Measurements from ENCODE around the gene GRID2.

The GRID2 gene

DNA sequence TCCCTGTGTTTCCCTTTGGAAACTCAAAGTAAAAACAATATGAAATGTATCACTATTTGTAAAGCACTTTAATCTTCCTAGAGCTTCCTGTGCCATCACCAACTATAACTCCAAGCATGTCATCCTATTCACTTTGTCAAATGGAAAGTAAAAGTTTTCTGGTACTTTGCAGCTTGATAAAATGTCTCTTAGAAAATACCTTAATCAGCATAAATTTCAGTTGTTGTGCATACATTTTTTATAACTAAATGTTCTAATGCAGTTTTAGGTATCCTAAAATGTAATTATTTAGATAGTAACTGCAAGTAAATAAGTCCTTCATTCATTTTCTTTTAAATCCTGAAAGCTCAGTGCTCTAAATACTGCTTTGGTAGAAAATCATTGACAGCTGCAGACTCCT, 558.7 kb downstream of the GRID2 start:
- no peak overlapping the region for H3K27ac ChIP-seq
- DNase-seq (ENCODE audit: low read depth, low spot score) = no peak

DNA sequence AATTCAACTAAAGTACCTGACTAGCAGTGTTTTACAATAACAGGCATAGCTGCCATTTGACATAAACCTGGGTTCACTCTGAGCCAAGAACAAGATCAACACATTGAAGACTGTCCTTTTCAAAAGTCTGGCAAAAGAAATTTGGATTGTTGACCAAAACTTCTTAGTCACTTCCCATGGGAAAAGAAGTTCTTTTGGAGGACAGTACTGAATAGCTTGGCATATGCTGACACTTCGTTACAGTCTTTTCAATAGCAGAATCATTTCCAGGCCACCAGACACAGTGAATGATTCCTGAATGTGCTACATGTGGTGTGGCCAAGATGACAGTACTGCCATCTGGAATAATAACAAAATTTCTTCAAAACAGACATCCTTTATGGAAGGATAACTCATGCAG, 560.3 kb downstream of the GRID2 start:
- H3K27ac ChIP-seq = no peak overlapping the region
- DNase-seq (ENCODE audit: low read depth, low spot score) = no peak

DNA sequence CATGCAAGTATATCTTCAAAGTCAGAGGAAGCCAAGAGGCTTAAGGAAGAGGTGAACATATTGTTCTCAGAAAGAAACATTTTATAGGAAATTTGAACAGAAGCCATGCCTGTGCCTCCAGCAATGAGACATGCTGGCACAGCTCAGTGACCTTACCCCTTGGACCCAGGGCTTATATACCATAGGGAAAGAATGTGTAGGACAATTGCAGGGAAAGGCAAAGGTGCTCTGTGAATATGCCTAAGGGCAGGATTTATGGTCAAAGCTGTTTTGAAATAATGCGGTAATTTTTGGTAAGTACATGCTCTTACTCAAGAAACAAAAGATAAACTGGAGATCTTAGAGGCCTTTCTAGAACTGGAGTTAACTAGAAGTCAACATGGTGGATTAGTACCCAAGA, 568.8 kb downstream of the GRID2 start:
- DNase-seq (ENCODE audit: low read depth, low spot score) = no peak
- H3K27ac ChIP-seq = no peak overlapping the region

DNA sequence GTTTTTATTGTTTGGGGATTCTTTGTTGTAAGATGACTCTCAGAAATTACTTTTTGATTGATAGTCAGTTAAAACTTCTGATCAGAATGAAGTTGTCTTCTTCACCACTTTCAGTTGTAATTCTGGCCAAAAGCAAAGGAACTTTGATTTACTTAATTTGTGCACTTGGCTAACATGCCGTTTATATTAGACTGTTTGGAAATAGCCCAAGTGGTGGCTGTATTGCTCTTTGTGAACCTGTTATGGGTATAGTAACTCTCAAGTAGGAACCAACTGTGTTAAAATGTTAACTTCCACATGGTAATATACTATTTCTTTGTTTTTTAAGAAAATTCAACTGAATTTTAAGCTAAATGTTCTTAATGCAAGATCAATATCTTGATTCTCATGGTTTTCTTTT, 581.9 kb downstream of the GRID2 start:
- no peak overlapping the region for H3K27ac ChIP-seq
- no peak for DNase-seq (ENCODE audit: low read depth, low spot score)

GRCh38 chr4:92952426-92952825, 648.7 kb downstream of the GRID2 start:
- no peak for DNase-seq (ENCODE audit: low read depth, low spot score)

GRCh38 chr4:92952897-92953296, 649.1 kb downstream of the GRID2 start:
- H3K27ac ChIP-seq = no peak overlapping the region
- DNase-seq (ENCODE audit: low read depth, low spot score) = no peak

More at GRCh38 chr4:92952426-92952825, 648.7 kb downstream of the GRID2 start:
- H3K27ac ChIP-seq = no peak overlapping the region

DNA sequence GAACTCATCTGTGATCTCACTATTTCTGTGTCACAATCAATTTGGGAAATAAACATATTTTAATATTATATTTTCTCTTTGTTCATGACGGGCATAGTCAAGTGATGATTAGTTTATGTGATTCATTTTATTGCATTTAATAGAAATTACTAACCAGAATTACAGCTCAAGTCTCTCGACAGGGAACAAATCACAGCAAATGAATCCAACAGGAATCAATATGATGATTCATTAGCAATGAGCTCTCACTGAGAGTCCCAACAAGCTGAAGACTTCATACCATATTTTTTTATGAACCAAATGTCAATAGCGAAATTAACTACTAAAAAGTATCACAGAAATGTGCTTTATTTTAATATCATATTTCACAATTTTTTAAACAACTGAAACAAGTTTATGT, 649.7 kb downstream of the GRID2 start:
- no peak overlapping the region for H3K27ac ChIP-seq
- no peak for DNase-seq (ENCODE audit: low read depth, low spot score)

DNA sequence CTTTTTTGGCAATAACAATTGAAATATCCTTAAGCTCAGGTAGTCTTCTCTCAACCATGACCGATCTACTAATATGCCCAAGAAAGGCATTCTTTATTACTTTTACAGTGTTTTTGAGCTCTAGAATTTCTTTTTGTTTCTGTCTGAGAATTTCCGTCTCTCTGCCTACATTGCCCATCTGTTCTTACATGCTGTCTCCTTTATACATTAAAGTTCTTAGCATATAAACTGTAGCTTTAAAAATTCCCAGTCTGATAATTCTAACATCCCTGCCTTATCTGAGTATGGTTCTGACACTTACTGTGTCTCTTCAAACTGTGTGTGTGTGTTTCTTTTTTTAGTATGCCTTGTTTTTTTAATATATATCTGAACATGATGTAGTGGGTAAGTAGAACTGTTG, 658.1 kb downstream of the GRID2 start:
- DNase-seq (ENCODE audit: low read depth, low spot score) = no peak

GRCh38 chr4:92962831-92963230, 659.1 kb downstream of the GRID2 start:
- no peak for DNase-seq (ENCODE audit: low read depth, low spot score)
- H3K27ac ChIP-seq = no peak overlapping the region

More for the DNA sequence above, 658.1 kb downstream of the GRID2 start:
- no peak overlapping the region for H3K27ac ChIP-seq

DNA sequence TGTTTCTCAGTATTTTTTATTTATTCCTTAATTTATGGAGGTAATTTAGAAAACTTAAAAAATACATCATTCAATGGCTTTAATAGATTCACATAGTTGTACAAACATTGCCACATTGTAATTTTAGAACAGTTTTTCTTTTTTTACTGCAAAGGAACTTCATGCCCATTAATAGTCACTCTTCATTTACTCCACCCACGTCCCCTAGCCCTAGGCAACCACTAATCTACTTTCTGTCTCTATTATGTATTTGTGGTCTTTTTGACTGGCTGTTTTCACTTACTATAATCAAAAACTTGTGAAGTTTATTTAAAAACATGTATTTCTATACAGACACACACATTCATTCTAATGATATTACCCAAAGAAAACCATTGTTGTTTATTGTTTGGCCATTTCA, 664.8 kb downstream of the GRID2 start:
- no peak for DNase-seq (ENCODE audit: low read depth, low spot score)

DNA sequence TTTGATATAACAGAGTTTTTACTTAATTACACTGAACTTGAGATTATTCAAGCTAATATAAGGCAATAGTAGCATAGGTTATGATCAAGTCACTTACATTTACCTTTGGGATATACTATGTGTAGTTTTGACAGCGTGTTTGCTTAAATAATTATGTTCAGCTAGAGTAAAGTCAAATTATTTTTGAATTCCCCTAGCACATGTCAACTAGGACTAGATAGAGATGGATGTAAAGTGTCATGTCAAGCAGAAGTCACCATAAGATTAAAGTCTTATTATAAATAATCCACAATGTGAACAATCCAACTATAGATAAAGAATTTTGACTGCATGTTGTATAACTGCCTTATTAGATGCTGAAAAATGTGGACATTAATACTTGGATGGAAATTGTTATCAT, 665.2 kb downstream of the GRID2 start:
- no peak overlapping the region for H3K27ac ChIP-seq
- DNase-seq (ENCODE audit: low read depth, low spot score) = no peak

More for the DNA sequence above, 664.8 kb downstream of the GRID2 start:
- H3K27ac ChIP-seq = no peak overlapping the region

DNA sequence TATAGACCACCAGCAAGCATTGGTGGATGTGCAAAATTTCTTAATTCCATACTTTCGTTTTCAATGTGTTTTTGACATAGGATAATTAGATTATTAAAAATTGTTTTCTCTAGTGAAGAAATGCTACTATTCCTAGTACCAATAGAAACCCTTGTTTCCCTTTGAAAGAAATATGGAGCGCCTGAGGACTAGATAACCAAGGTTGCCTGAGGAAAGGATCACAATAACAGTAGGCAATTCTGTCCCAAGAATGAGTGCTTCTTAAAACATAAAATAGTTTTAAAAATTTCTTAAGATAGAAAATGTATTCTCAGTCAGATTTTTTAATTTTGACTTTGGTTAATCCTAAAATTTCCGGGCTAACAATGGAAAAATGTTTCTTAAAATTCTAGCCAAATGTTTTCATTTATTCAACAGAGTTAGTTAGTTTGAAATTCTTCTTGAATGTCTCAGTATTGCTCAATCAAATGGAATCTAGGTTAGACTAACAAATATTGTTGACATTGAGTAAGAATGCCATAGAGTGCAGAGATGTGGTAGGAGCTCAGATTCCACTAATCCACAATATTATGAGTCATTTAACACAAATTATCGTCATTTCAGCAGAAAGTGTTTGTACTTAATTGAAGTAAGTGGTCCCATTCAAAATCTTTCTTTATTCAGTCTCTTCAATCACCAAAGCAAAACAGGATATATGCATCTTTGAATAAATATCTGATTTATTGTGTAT, 666.0 kb downstream of the GRID2 start:
- peak; percentile 68 for DNase-seq (ENCODE audit: low read depth, low spot score)
- H3K27ac ChIP-seq = peak overlapping the region; percentile 11

GRCh38 chr4:92970996-92971395, 667.2 kb downstream of the GRID2 start:
- DNase-seq (ENCODE audit: low read depth, low spot score) = no peak
- H3K27ac ChIP-seq = no peak overlapping the region

GRCh38 chr4:92988301-92988700, 684.5 kb downstream of the GRID2 start:
- no peak overlapping the region for H3K27ac ChIP-seq
- DNase-seq (ENCODE audit: low read depth, low spot score) = no peak

GRCh38 chr4:92992758-92993157, 689.0 kb downstream of the GRID2 start:
- no peak overlapping the region for H3K27ac ChIP-seq
- DNase-seq (ENCODE audit: low read depth, low spot score) = no peak

DNA sequence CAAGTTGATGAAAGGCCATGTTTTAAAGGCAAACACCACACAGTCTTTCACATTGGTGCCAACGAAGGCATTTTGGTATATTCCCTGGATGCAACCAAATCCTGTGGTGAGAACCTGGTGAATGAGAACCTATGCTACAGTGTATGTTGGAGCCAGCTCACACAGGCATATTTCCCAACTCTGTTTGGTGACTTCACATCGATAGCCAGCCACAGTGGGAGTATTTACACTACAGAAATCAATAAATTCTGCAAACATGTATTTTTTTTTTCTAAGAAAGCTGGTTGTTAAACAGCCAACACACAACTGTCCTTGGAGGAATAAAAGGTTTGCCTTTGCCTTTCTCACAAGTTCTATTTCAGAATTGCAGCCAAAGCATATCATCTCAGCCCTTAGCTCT, 691.0 kb downstream of the GRID2 start:
- H3K27ac ChIP-seq = no peak overlapping the region
- no peak for DNase-seq (ENCODE audit: low read depth, low spot score)

DNA sequence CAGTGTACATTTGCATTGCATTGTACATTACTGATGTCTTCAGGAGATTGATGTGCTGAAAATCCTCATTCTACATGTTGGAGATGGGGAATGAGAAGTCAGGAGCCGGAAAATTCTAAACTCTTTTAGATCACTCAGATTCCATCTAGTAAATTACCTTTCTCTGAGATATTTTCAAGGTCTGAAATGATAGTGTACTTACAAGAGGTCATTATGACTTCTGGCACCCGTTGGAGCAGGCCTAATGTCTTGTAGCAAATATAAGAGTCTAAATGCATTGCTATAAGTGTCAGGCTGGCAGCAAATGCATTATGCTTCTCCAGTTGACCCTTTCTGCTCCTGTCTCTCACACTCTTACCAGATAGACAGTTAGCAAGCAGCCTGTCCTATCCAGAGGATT, 692.8 kb downstream of the GRID2 start:
- H3K27ac ChIP-seq = no peak overlapping the region
- DNase-seq (ENCODE audit: low read depth, low spot score) = no peak

DNA sequence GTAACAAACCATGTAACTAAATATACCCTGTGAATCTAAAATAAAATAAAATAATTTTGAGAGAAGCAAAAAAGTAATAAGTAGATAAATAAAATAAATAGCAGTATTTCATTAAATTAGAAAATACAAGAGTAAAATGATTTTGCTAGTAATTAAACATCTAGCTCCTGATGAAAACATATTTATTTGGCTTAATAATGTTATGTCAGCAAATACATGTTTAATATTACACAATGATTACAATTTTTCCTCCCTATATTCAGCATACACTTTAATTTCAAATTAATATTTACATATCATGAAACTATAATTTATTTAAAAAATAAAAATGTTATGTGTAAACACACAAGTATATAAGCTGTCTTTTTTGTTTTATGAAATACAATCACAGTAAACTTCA, 697.1 kb downstream of the GRID2 start:
- H3K27ac ChIP-seq = no peak overlapping the region

DNA sequence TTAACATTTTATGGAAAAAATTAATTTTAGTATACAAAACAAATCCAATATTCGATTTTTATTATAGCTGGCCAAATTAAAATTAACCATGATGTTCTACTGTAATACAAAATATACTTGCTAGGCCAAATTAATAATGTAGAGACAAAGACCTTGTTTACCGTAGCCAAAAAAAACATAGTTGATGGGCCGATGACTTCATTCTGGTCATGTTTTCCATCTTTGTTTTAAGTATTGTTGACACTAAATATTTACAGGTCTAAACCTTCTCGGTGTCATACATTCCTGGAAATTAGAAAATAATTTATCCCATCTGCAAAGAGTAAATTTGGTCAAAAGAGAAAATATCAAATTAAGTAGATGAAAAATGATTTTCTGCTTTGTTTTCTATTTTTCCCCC, 698.5 kb downstream of the GRID2 start:
- no peak overlapping the region for H3K27ac ChIP-seq
- DNase-seq (ENCODE audit: low read depth, low spot score) = no peak

More for the DNA sequence above, 697.1 kb downstream of the GRID2 start:
- no peak for DNase-seq (ENCODE audit: low read depth, low spot score)

- no peak overlapping the region for H3K27ac ChIP-seq
- no peak for DNase-seq (ENCODE audit: low read depth, low spot score)
Measured at GRCh38 chr4:93016350-93016749, 712.6 kb downstream of the GRID2 start.

DNA sequence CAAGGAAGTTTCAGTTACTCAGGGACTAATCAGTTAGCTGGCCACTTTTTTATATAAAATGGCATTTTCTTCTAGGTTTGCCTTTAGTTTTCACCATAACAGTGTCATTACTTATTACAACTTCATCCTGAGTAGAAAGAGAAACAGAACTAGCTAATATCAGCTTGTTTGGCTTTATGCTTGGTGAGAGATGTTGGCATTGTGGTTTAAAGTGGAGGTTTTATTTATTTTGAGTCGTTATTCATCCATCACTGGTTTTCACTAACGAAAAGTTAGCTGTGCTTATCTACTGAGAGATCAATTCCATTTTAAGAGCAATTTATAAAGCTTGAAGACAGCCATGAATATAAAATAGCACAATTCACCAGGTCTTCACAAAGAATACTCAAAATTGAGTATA, 714.5 kb downstream of the GRID2 start:
- no peak for DNase-seq (ENCODE audit: low read depth, low spot score)
- H3K27ac ChIP-seq = no peak overlapping the region

DNA sequence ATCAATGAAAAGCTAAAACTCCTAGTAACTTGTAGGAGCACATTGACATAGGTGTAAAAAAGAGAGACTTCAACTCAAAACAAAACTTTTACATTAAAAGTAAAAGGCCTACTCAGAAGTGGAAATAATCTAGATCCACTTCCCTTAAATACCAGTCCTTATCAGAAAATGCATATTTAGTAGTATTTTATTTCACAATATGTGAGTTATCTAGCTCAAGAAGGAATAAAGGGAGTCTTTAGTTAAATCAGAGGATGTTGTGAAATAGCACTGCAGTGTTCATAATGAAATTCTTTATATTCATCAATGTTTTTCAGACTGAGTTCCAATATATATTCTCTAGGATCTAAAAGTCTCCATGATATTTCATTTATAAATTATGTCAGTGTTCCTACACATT, 715.0 kb downstream of the GRID2 start:
- no peak for DNase-seq (ENCODE audit: low read depth, low spot score)
- H3K27ac ChIP-seq = no peak overlapping the region
